OCI-LY7 (cell line): Measurements from ENCODE around the gene CR2. TPM values are rescaled to one million over a fixed set of nuclear protein-coding genes. Genes with fewer than 3 reads are reported as not detected.

Source experiments
- BruUV-seq: library from RNA; stranded (reverse); fragments of 400-500 nt; replicated peaks from 2 replicates; lab custom pipeline; 2021; lab: Mats Ljungman, UMichigan
- CTCF ChIA-PET: fragments of 300-600 bp; sonication (Branson Sonifier 250); formaldehyde crosslinking; loops from one replicate; lab custom pipeline; 2022; ENCODE audit warnings: antibody characterized with exemption; ENCODE audit not compliant: unreplicated experiment; lab: Charles Lee
- POLR2A ChIA-PET: fragments of 300-600 bp; sonication (Branson Sonifier 250); formaldehyde crosslinking; loops from one replicate; lab custom pipeline; 2022; ENCODE audit warnings: antibody characterized with exemption; lab: Charles Lee
- DNase-seq: peaks from one replicate; pipeline ENCODE4 v3.0.0-alpha.2; 2015; ENCODE audit warnings: low spot score
- H2AFZ ChIP-seq: fragments of 200-600 bp; sonication (generic), shearing (Covaris generic); 2 replicates; pipeline ENCODE4 v1.6.1; 2014; ENCODE audit warnings: mild to moderate bottlenecking, antibody characterized with exemption, low read length, moderate library complexity
- H3K27ac ChIP-seq: fragments of 200-600 bp; sonication (generic); 2 replicates; pipeline ENCODE4 v1.5.1; 2014; ENCODE audit warnings: mixed run types, low read depth, mild to moderate bottlenecking, moderate library complexity, low read length, inconsistent platforms; ENCODE audit not compliant: poor library complexity, severe bottlenecking
- H3K36me3 ChIP-seq: fragments of 200-600 bp; sonication (generic); 2 replicates; pipeline ENCODE4 v1.6.1; 2014; ENCODE audit warnings: mild to moderate bottlenecking, antibody characterized with exemption, low read length, moderate library complexity, mixed read lengths; ENCODE audit not compliant: insufficient read depth
- H3K4me1 ChIP-seq: fragments of 200-600 bp; sonication (generic); 2 replicates; pipeline ENCODE4 v1.5.1; 2014; ENCODE audit warnings: mild to moderate bottlenecking, low read length; ENCODE audit not compliant: insufficient read depth, poor library complexity, severe bottlenecking
- H3K4me2 ChIP-seq: fragments of 200-600 bp; sonication (generic); 2 replicates; pipeline ENCODE4 v1.6.1; 2014; ENCODE audit warnings: mild to moderate bottlenecking, low read length
- H3K4me3 ChIP-seq: fragments of 200-600 bp; sonication (generic); 2 replicates; pipeline ENCODE4 v1.5.1; 2014; ENCODE audit warnings: mild to moderate bottlenecking, low read depth, low read length; ENCODE audit not compliant: poor library complexity, severe bottlenecking
- H3K79me2 ChIP-seq: fragments of 200-600 bp; sonication (generic); 2 replicates; pipeline ENCODE4 v1.6.1; 2016; ENCODE audit warnings: low read depth, mild to moderate bottlenecking, low read length, moderate library complexity, mixed read lengths; ENCODE audit not compliant: insufficient read depth
- H3K9me2 ChIP-seq: fragments of 200-600 bp; sonication (generic); 2 replicates; pipeline ENCODE4 v1.6.1; 2016; ENCODE audit warnings: mild to moderate bottlenecking, low read length, mixed read lengths; ENCODE audit not compliant: insufficient read depth
- H3K9me3 ChIP-seq: fragments of 200-600 bp; sonication (generic); 2 replicates; pipeline ENCODE4 v1.6.1; 2014; ENCODE audit warnings: mild to moderate bottlenecking, mixed run types, low read length, mixed read lengths
- H4K20me1 ChIP-seq: fragments of 200-600 bp; sonication (generic); 2 replicates; pipeline ENCODE4 v1.6.1; 2014; ENCODE audit warnings: mild to moderate bottlenecking, antibody characterized with exemption, low read length, moderate library complexity, mixed read lengths; ENCODE audit not compliant: insufficient read depth
- CTCF ChIP-seq: fragments of 200-600 bp; sonication (generic); conservative IDR thresholded peaks from 2 replicates; pipeline ENCODE4 v1.5.1; 2014; ENCODE audit warnings: mild to moderate bottlenecking, antibody characterized with exemption, low read length, moderate library complexity, mixed read lengths
- EZH2phosphoT487 ChIP-seq: fragments of 200-600 bp; sonication (generic); IDR thresholded peaks from 2 replicates; pipeline ENCODE4 v1.6.1; 2018; ENCODE audit warnings: low read depth, borderline replicate concordance, mild to moderate bottlenecking, mixed run types, antibody characterized with exemption, low read length, moderate library complexity, mixed read lengths
- intact Hi-C: fragments of 100-400 bp; cut with micrococcal nuclease; formaldehyde crosslinking; loops from one replicate; pipeline ENCODE4 v1.10.0; 2022; ENCODE audit not compliant: unreplicated experiment
- total RNA-seq, 2 experiments: library from RNA; depleted of rRNA in 1 of 2; stranded (reverse); fragments of >200 nt in 1 of 2; shearing (Covaris generic) in 1 of 2; gene quantifications; 2 replicates each; pipeline ENCODE4 v1.2.3, GENCODE V29; 2014 to 2022

The CR2 gene
- total RNA-seq, 2 experiments from 2014 or later = 4.4 to 13.5 TPM

GRCh38 chr1:207440626-207441025 lies 13.5 kb upstream of the CR2 start:
- intact Hi-C loops = no loop called here
- no peak for TF ChIP-seq EZH2phosphoT487
- TF ChIP-seq CTCF = no peak
- DNase-seq = no peak
- H3K9me2 ChIP-seq = no peaks in the 10 kb centered on the region
- CTCF ChIA-PET = no interaction called here
- no peaks in the 10 kb centered on the region for H3K4me1 ChIP-seq
- H3K36me3 ChIP-seq = no peaks in the 10 kb centered on the region
- no peak overlapping the region for H3K4me3 ChIP-seq
- POLR2A ChIA-PET = interaction anchor here (1.3 to 1.5 kb wide), 2 partner anchors 9 to 104 kb away, joined by 4 to 6 read pairs; no protein-coding TSS in a partner anchor
- H3K9me3 ChIP-seq = no peaks in the 10 kb centered on the region
- H4K20me1 ChIP-seq = no peaks in the 10 kb centered on the region
- H2AFZ ChIP-seq = no peak overlapping the region
- BruUV-seq = no TSS peak
- no peak overlapping the region for H3K4me2 ChIP-seq
- no peaks in the 10 kb centered on the region for H3K79me2 ChIP-seq
- no peak overlapping the region for H3K27ac ChIP-seq

- Histone ChIP-seq H3K4me1 (no peaks in the 10 kb centered on the region), H3K36me3 (no peaks in the 10 kb centered on the region), H2AFZ (no peak overlapping the region), H3K27ac (no peak overlapping the region), H3K4me2 (no peak overlapping the region), H4K20me1 (no peaks in the 10 kb centered on the region), H3K9me3 (no peaks in the 10 kb centered on the region), H3K4me3 (no peak overlapping the region), H3K9me2 (no peaks in the 10 kb centered on the region), H3K79me2 (no peaks in the 10 kb centered on the region)
- no peak for DNase-seq
- CTCF ChIA-PET = no interaction called here
- TF ChIP-seq EZH2phosphoT487 (no peak), CTCF (no peak)
- POLR2A ChIA-PET = no interaction called here
- BruUV-seq = no TSS peak
- intact Hi-C loops = no loop called here
Measured at GRCh38 chr1:207444514-207445217, 9.5 kb upstream of the CR2 start.

- Histone ChIP-seq H3K4me3 (peak overlapping the region; percentile 70), H3K27ac (no peak overlapping the region), H3K9me2 (no peaks in the 10 kb centered on the region), H3K79me2 (no peaks in the 10 kb centered on the region), H3K4me1 (peaks cover 30% of the 10 kb centered on the region), H3K9me3 (no peaks in the 10 kb centered on the region), H3K4me2 (peak overlapping the region; percentile 74), H2AFZ (peak overlapping the region; percentile 82), H3K36me3 (no peaks in the 10 kb centered on the region), H4K20me1 (no peaks in the 10 kb centered on the region)
- TF ChIP-seq EZH2phosphoT487 (no peak), CTCF (no peak)
- ChIA-PET POLR2A (interaction anchor here (1.0 to 1.3 kb wide), 4 partner anchors 11 to 401 kb away, joined by 3 to 6 read pairs (median 3); partner anchors contain the start of gene PFKFB2), CTCF (interaction anchor here (0.6 kb wide), 1 partner anchor 18 kb away, joined by 3 read pairs; no protein-coding TSS in a partner anchor)
- no peak for DNase-seq
- intact Hi-C loops = loop anchor here (1.0 to 10.0 kb wide), 5 partner anchors 22 to 291 kb away; partner anchors contain the start of gene CD55
- BruUV-seq = no TSS peak
Measured at GRCh38 chr1:207453710-207454045, 450 bp upstream of the CR2 start.
